Hematopoietic multipotent progenitor cell treated with erythropoietin and hydrocortisone succinate and interleukin-3 and kit ligand, for 4 days (in vitro differentiated cells): ENCODE measurements around the gene PPP1R12A.
"Not testable (repeated sequence)": the region's sequence is repeated elsewhere in the genome, so short reads cannot be mapped to it uniquely, and the experiment has no call there.

Experiments
- DNase-seq: peaks from one replicate; pipeline ENCODE4 v3.0.0-alpha.2; 2015

Gene PPP1R12A

DNA sequence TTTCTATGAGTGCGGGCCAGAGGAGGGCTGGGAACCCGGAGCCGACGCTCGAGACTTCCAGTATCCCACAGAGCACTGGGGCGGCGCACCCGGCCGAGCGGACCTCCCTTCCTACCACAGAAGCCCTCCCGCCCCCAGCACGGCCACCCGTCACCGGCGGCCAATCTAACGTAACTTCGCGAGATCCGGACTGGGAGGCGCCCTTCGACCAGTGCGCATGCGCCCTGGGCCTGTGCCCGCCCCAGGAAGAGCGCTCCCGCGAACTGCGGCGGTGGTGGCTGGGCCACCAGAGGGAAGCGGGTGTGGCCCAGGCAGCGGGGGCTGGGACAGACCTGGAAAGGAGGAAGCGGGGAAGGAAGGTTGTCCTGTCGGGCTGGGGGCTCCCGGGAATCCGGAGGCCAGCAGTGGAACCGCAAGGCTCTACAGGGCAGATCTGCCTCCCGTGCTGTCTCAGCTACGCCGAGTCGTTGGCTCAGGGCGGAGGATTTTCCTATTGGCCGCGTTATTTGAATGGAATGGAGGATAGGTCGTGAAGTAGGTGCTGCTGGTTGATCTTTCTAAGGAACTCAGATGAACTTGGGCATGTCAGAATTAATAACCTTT is at the start of gene PPP1R12A:
PPP1R12A (minus strand) TSS at position 77 of the 603 bp plus-strand sequence. CDS start 166 bp downstream, outside the sequence.
- peak; percentile 98 for DNase-seq

DNA sequence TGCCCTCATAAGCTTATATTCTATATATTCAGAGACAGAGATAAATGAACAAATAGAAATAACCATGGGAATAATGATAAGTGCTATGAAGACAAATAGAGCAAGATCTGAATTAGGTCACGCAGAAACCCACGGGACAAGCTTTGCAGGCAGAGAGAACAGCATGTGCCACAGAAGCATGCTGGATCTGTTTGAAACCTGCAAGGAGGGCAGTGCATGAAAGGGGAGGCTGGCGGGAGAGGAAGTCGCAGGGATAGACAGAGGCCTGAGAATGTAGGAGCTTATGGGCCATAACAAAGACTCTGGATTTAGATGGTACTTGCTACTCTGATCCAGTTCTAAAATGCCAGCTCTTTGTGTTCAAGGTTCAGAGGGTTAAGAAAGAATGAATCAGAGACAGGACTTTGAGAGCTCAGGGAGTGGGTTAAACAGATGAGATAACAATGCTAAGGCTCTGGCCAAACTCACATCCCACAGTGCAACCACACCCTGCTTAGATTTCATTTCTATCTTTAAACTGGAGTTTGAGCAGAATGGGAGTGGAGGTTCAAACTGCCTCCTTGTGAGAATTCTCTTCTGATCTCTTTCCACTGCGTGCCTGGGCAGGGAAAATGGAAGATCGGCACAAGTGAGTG is 49.2 kb upstream of the PPP1R12A start:
- DNase-seq, result peak; percentile 10

DNA sequence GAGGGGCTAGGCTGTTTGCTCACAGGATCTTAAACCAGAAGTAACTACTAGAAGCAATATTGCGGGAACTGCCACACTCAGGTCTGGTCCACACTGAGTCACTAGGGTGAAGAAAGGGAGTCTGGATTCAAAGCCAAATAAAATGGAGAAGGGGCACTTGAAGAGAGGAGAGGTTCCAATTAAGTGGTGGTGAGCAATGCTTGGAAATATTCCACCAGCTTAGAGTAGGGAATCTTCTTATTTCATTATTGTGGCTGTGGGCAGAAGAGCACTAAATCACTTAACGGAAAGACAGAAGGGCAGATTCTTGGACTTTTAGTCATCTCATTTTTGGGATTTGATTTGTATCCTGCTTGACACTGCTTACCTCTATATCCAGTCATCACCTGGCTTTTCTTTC is 48.6 kb upstream of the PPP1R12A start:
- DNase-seq, result no peak

DNA sequence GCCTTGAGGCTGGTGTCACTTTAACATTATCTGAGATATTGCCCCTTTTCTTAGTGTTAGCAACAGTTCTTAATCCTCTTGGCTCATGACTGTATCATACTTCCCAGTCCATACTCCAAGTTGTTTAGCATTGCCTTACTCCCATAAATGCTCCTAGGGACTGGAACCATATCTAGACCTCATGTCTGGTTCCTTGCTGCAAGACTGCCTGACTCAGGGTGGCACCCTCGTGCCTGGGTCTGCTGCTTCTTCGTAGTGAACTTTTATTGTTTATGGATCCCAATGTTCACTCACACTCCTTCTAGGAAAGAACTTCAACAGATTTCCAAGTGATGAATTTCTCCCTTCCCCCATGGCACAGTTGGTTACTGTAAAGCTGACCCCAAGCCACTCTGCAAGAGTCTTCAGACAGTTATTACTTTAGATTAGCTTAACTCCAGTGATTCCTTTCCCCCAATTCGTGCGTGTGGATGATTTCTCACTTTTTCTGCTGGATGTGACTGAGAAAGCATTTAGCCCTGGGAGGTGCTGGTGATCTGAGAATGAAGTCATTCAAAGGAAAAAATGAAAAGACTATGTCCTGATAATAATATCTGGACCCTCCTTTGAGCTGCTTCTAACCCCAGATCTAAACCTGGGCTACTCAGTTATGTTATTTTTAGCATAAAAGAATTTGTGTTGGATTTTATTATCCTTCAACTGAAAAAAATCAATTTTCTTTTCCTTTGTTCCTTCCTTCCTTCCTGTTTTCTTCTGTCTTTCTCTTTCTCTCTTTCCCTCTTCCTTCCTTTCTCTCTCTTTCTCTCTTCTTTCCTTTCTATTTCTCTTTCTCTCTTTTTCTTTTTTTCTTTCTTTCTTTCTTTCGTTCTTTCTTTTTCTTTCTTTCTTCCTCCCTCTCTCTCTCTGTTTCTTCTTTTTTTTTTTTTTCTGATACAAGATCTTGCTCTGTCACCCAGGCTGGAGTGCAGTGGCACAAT is 47.5 kb upstream of the PPP1R12A start:
- no peak for DNase-seq

DNA sequence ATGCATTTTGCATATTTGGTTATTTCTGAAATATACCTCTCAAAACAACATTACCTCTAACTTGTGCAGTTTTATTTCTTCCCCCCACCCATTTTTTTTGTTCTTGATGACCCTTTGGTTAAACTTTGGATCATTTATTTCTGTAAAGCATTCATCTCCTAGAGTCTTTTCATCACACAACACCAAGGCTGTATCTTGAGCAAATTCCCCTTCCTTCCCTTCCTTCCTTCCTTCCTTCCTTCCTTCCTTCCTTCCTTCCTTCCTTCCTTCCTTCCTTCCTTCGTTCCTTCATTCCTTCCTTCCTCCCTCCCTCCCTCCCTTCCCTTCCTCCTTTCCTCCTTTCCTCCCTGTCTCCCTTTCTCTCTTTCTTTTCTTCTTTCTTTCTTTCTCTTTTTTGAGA is 43.8 kb upstream of the PPP1R12A start:
- DNase-seq, result no peak

DNA sequence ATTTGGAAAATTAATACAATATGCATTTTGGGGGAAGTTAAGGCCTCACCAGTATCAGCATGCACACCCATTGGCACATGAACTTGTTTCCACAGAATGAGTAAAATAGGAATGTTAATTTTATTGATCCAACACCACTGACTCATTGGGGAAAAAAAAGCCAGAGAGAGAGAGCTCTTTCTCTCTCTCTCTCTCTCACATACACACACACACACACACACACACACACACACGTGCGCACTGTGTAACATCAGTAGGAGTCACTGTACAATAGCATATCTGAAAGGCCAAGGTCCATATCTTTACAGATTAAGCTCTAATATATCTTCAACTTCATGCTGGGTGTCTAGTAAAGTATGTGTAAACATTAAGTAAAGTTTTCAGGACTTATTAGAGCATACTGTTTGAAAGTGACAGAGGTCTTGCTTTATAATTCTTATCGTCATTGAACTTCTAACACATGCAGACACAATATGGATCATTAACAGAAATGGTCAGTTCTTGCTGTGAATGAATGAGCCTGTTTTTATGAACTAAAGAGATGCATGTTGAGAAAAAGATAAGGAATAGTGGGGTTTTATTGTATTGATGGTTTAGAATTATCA is 43.1 kb upstream of the PPP1R12A start:
- DNase-seq, result not testable (repeated sequence)

DNA sequence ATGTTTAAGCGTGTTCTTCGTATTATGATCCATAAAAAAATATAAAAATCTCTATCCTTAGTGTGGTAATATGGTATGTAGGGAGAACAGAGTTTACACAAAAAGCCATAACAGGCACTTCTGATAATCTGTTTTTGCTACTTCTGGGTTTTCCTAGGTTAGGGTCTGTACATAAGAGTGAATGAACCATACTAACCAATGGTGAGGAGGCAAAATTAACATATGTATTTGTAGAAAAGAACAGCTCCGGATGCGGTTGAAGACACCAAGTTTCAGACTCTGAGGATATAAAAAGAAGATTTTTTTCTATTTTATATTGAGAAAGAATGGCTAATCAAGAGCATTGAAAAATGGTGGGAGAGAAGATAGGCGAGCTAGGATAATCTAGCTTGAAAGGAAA is 40.2 kb upstream of the PPP1R12A start:
- DNase-seq, result no peak

DNA sequence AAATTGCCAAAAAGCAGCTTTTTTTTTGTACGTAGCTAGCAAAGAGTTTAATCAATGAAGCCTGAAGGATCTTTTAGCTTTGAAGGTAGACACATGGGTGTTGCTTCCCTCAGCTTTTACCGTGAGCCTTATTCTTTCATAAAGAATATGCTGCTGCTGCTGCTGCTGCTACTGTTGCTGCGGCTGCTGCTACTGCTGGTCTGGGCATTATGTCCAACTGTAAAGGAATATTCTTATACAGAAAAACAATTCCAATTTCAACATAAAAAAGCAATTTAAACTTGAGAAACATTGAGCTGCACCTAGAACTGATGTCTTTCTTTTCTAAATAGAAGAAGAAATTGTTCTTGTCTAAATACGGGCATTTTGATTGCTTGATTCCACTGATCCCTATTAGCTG is 38.9 kb upstream of the PPP1R12A start:
- no peak for DNase-seq

DNA sequence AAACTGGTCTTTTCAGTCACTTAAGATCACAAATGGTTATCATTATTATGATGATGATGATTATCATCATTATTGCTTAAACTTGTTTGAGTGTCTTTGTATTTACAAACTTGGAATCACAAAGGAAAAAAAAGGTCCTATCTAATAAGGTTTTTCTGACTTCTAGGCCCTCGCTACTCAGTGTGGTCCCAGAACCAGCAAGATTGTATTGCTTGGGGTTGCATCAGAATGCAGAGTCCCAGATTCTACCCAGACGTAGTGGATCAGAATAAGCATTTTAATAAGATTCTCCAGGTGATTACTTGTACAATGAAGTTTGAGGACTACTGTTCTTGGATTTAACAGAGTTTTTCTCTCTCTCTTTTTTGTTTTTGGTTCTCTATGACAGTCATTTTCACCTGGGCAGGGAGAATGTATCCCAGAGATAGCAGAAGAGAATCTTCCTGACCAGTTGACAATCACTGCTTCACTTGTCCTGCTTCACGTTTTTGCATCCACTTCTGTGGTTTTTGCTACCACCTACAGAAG is 29.3 kb upstream of the PPP1R12A start:
- no peak for DNase-seq

DNA sequence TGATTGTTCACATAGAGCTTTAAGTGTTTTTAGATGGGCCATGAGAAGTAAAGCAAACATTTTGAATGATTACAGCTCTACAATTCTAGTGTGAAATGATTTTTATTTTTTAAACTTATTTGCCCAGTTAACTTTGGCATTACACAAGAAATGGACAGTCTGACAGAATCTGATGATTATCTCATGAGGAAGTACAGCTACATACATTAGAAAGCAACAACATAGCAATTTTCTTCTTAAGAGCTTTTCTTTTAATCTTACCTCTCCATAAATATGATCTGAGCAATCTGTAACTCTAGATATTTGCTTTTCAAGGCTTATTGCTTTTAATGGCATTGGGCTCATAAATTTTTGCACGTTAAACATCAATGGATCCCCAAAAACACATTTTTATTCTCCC is 26.5 kb upstream of the PPP1R12A start:
- peak; percentile 52 for DNase-seq

DNA sequence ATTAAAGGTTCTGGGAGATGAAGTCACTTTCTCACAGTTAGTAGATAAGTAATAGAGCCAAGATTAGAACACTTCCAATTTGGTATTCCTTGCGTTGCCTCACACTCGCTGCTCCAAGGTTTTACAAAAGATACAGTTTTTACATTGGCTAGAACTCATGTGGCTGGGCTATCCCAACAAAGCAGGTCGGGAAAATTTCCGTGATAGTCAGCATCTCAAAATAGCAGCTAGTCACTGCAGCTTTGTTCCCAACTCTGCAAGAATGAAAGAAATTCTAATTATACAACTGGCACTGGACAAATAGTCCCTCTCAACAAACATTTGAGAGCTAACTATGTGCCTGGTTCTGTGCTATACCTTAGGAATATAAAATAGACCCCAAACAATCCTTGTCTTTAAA is 24.6 kb upstream of the PPP1R12A start:
- DNase-seq, result no peak

DNA sequence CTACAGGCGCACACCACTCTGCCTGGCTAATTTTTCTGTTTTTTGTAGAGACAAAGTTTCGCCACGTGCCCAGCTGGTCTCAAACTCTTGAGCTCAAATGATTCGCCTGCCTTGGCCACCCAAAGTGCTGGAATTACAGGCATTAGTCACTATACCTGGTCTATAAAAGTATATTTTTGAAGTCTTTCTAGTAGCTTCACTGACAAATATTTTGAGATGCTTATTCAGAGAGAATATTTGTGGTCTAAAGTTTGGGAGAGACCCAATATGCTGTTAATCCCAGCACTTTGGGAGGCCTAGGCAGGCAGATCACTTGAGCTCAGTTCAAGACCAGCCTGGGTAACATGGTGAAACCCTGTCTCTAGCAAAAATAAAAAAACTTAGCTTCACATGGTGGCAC is 22.0 kb upstream of the PPP1R12A start:
- DNase-seq, result no peak

DNA sequence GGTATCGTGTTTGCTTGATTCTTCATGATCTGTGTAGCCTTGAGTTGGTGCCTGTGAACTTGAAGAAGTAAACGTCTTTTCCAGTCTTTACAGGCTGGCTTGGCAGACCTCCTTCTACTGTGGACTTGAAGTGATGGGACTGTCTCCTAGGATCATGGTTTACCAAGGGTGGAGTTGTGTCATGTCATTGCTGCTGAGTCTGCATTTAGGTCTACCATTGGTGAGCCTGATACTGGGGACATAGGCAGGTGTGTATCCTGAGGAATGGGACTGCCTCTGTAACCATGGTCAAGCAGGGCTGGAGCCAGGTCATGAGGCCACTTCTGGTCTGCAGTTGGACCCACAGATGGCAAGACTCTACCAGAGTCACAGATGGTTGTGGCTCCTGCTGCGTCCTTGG is 20.7 kb upstream of the PPP1R12A start:
- no peak for DNase-seq

DNA sequence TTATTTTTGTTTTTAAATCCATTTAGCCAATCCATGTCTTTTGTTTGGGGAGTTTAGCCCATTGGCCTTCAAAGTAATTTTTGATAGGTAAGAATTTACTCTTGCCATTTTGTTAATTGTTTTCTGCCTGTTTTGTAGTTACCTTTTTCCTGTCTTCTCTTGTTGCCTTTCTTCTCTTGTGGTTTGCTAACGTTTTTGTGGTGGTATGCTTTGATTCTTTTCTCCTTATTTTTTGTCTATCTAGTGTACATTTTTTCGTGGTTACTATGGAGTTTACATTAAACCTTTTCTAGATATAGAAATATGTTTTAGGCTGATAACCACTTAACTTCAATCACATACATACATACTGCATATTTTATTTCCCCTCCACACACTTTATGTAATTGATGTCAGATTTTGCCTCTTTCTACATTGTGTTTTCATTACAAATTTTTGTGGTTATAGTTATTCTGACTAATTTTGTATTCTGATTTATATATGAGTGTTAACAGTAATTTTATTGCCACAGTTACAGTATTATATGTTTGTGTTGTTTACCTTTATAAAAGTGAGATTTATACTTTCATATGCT is 19.2 kb upstream of the PPP1R12A start:
- DNase-seq, result peak; percentile 20

DNA sequence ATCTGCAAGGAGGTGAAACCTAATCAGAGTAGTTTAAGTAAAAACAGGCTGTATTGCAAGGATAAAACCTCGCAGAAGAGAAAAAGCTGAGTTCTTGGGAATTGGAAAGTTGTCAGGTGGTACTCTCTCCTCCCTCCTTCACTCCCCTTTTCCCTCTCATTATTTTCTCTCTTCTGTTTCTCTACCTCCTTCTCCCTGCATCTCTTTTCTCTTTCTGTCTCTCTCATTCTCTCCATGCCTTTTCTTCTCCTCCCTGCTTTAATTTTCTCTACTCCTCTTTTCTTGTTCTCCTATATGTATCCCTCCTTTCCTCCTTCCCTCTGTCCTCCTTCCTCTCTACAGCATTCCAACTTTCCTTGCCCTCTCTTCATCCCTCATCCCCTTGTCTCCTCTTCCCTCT is 14.2 kb upstream of the PPP1R12A start:
- DNase-seq, result no peak

DNA sequence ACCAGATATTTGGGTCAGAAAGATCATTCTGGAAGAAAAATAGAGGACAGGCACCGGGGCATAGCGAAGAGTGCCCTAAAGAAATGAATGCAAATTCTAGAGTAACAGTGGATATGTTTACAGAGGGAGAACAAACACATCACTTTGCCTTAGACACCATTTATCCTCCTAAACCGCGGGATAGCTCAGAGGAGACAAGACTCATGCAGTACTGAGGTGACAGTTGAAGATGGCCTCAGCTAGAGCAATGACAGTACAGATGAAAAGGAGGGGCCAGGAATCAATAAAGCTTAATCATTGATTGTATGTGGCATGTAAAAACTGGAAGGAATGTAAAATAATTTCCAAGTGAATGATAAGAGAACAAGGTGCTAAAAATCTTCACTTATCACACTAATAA is 10.5 kb upstream of the PPP1R12A start:
- DNase-seq, result no peak

DNA sequence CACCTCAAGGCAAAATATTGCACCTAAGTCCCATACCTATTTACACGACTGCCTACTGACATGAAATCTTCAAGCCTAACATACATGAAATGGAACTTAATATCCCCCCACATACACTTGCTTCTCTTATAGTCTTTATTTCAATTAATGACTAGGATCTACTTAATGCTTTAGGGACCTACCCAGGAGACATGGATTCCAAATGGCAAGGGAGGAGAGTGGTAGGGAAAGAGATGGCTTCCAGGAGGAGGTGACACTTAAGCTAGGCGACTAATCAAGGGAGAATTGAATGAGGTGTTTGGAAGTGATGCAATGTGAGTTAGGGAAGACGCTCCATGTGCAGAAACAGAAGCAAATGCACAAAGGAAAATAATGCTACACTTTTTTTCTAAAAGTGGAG is 9.7 kb upstream of the PPP1R12A start:
- DNase-seq, result no peak

DNA sequence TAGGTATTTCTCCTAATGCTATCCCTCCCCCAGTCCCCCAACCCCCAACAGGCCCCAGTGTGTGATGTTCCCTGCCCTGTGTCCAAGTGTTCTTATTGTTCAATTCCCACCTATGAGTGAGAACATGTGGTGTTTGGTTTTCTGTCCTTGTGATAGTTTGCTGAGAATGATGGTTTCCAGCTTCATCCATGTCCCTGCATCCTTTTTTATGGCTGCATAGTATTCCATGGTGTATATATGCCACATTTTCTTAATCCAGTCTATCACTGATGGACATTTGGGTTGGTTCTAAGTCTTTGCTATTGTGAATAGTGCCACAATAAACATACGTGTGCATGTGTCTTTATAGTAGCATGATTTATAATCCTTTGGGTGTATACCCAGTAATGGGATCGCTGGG is 7.9 kb upstream of the PPP1R12A start:
- DNase-seq, result not testable (repeated sequence)

DNA sequence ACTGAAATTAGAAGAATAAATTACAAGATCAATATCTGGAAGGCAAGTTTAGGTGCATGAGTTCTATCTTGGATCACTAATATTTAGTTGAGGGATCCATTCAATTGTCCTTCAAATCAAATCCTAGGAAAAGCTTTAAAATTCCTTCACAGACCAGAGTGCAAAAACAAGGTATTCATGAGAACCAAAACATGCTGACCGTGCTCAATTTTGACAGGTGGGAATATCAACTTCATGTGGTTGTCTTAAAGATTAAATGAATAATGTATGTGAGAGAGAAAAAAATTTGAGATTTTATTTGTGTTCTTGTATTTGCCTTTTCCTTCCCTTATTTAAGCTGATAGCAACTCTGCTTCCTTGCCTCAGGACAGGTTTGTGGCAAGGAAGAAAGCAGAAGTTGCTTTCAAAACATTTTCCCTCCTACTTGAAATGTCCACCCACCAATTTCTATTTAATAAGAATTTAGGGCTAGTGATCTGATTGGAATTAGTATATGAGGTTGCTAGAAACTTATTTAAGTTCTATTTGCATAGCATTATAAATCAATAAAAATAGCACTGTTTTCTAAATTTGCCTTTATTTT is 4.9 kb upstream of the PPP1R12A start:
- peak; percentile 63 for DNase-seq

DNA sequence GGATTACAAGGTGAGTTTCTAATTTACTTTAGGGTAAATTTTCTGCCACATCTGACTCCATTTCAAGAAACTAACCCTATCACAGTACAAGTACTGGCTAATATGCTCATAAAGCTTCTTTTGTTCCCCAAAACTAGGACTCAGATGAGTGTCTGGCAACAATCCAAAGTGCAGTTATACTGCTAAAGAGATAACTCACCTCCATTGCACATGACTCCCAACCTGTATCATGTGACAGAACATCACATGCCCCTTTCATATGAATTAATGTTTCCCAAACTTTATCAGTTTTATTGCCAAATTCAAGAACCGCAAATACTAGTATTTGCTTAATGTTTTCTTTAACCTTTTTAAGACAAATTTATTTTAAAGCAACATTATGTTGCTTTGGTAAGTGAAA is 3.9 kb upstream of the PPP1R12A start:
- DNase-seq, result peak; percentile 46

DNA sequence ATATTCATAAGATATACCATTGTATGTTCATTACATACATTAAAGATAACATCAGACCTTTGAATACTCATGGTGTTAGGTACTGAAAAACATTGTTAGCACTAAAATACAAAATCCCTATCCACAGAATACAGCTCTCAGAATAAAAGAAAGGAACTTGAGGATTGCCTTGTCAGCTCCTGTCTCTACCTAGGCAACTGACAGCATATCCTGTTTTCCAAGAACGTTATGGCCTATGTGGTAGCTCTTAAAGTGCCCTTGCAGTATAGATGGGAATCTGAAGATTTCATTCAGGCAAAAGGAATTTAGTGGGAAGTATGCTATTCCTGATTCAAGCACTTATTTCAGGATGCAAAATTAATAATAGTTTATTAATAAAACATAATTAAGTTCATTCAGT is 1.8 kb upstream of the PPP1R12A start:
- DNase-seq, result no peak

DNA sequence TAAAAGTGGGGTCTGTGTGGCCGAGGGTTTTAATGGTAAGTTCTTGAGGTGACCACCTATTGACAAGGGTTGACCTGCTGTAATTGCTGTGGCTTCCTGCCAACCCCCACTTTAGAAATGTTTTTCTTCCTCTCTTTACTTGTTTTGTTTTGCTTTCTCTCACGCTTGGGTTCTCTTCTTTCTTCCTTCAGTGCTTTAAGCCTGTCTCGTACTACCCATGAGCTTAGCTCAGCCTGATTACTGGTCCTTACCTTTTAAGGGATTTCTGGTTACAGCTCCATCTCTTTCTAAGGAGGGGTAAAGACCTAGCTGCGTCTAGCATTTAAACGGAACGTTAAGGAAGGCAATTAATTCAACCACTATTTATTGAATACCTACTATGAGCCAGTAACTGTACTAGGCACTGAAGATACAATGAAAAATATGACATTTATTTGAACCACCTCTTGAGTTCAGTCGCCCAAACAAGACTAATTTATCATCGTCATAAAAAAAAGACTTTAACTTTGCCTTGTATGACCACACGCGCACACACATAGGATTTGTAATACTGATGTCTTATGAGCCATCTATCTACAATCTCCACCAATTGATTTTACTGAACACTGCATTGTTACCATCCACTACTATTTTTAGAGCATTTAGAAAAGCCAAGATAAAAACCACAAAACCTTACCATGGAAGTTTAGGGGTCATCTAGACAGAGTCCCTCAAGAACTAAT is 888 bp upstream of the PPP1R12A start:
- DNase-seq, result no peak
